ENCODE results near the gene ZNF341.

The ZNF341 gene

GRCh38 chr20:33771938-33772337, 40.1 kb downstream of the ZNF341 start:
- Histone ChIP-seq H3K36me3 (ENCODE audit: insufficient read depth, low read length) (no peaks in the 10 kb centered on the region), H3K9ac (ENCODE audit: low read depth, low read length) (no peak overlapping the region), H3K79me2 (ENCODE audit: insufficient read depth, low read length) (no peaks in the 10 kb centered on the region), H4K20me1 (ENCODE audit: insufficient read depth, low read length) (no peaks in the 10 kb centered on the region), H2AFZ (ENCODE audit: low read depth, low read length) (no peak overlapping the region), H3K4me1 (ENCODE audit: insufficient read depth, low read length) (no peaks in the 10 kb centered on the region), H3K9me3 (ENCODE audit: insufficient read depth, low read length, severe bottlenecking) (no peaks in the 10 kb centered on the region), H3K4me2 (ENCODE audit: insufficient read depth, low read length) (no peak overlapping the region), H3K27me3 (ENCODE audit: insufficient read depth, low read length, poor library complexity) (no peaks in the 10 kb centered on the region), H3K27ac (ENCODE audit: low read length) (no peak overlapping the region), H3K4me3 (ENCODE audit: low read depth in 1 of 2, low read length in 2 of 2) (no peak overlapping the region)
- ATAC-seq (ENCODE audit: insufficient read depth, low read depth) (no peak), DNase-seq (no peak)
- no peak for TF ChIP-seq EZH2 (IDR thresholded peaks at IDR 0.05; ENCODE audit: borderline replicate concordance, low read depth, low read length, severe bottlenecking)
- TF ChIP-seq CTCF (IDR thresholded peaks at IDR 0.05; ENCODE audit: borderline replicate concordance, extremely low read depth, low read length, poor library complexity, severe bottlenecking) = no peak

DNA sequence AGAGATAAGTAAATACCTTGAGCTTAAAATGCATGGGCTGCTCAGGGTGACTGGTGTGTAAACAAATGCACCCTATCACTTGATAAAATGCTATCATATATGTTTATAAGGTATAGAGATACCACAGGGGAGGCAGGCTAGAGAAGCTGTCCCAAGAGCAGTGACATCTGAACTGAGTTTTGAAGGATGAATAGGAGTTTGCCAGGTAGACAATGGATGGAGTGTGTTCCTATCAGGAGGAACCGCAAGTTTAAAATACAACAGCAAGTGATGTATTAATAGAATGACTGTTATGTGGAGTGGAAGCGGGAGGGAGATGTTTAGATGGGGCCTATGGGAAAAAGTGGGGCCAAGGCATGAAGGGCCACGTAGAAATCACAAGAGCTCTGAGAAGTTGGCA, 40.6 kb downstream of the ZNF341 start:
- no peak for DNase-seq
- Histone ChIP-seq H2AFZ (ENCODE audit: low read depth, low read length) (no peak overlapping the region), H3K4me2 (ENCODE audit: insufficient read depth, low read length) (no peak overlapping the region), H3K27me3 (ENCODE audit: insufficient read depth, low read length, poor library complexity) (no peaks in the 10 kb centered on the region), H3K36me3 (ENCODE audit: insufficient read depth, low read length) (no peaks in the 10 kb centered on the region), H3K9ac (ENCODE audit: low read depth, low read length) (no peak overlapping the region), H3K79me2 (ENCODE audit: insufficient read depth, low read length) (no peaks in the 10 kb centered on the region), H3K4me3 (ENCODE audit: low read depth in 1 of 2, low read length in 2 of 2) (no peak overlapping the region), H3K27ac (ENCODE audit: low read length) (no peak overlapping the region), H3K4me1 (ENCODE audit: insufficient read depth, low read length) (no peaks in the 10 kb centered on the region), H3K9me3 (ENCODE audit: insufficient read depth, low read length, severe bottlenecking) (no peaks in the 10 kb centered on the region), H4K20me1 (ENCODE audit: insufficient read depth, low read length) (no peaks in the 10 kb centered on the region)
- no peak for ATAC-seq (ENCODE audit: insufficient read depth, low read depth)
- TF ChIP-seq EZH2 (IDR thresholded peaks at IDR 0.05; ENCODE audit: borderline replicate concordance, low read depth, low read length, severe bottlenecking) = no peak
- TF ChIP-seq CTCF (IDR thresholded peaks at IDR 0.05; ENCODE audit: borderline replicate concordance, extremely low read depth, low read length, poor library complexity, severe bottlenecking) = no peak

GRCh38 chr20:33773412-33774089, 41.8 kb downstream of the ZNF341 start:
- no peak for ATAC-seq (ENCODE audit: insufficient read depth, low read depth)
- H3K79me2 ChIP-seq (ENCODE audit: insufficient read depth, low read length) = no peaks in the 10 kb centered on the region

More at GRCh38 chr20:33773412-33774089, 41.8 kb downstream of the ZNF341 start:
- no peak for TF ChIP-seq EZH2 (IDR thresholded peaks at IDR 0.05; ENCODE audit: borderline replicate concordance, low read depth, low read length, severe bottlenecking)
- TF ChIP-seq CTCF (IDR thresholded peaks at IDR 0.05; ENCODE audit: borderline replicate concordance, extremely low read depth, low read length, poor library complexity, severe bottlenecking) = no peak
- H3K9me3 ChIP-seq (ENCODE audit: insufficient read depth, low read length, severe bottlenecking) = no peaks in the 10 kb centered on the region
- no peak overlapping the region for H3K4me3 ChIP-seq (ENCODE audit: low read depth in 1 of 2, low read length in 2 of 2)
- H3K4me1 ChIP-seq (ENCODE audit: insufficient read depth, low read length) = no peaks in the 10 kb centered on the region
- no peak for DNase-seq
- H3K9ac ChIP-seq (ENCODE audit: low read depth, low read length) = no peak overlapping the region
- no peak overlapping the region for H2AFZ ChIP-seq (ENCODE audit: low read depth, low read length)
- no peak overlapping the region for H3K27ac ChIP-seq (ENCODE audit: low read length)
- H3K36me3 ChIP-seq (ENCODE audit: insufficient read depth, low read length) = no peaks in the 10 kb centered on the region
- no peaks in the 10 kb centered on the region for H3K27me3 ChIP-seq (ENCODE audit: insufficient read depth, low read length, poor library complexity)
- no peak overlapping the region for H3K4me2 ChIP-seq (ENCODE audit: insufficient read depth, low read length)
- H4K20me1 ChIP-seq (ENCODE audit: insufficient read depth, low read length) = no peaks in the 10 kb centered on the region

All from DND-41 (cell line).